ENCODE data around the gene RBM10.

- TF ChIP-seq, protein P1, sequence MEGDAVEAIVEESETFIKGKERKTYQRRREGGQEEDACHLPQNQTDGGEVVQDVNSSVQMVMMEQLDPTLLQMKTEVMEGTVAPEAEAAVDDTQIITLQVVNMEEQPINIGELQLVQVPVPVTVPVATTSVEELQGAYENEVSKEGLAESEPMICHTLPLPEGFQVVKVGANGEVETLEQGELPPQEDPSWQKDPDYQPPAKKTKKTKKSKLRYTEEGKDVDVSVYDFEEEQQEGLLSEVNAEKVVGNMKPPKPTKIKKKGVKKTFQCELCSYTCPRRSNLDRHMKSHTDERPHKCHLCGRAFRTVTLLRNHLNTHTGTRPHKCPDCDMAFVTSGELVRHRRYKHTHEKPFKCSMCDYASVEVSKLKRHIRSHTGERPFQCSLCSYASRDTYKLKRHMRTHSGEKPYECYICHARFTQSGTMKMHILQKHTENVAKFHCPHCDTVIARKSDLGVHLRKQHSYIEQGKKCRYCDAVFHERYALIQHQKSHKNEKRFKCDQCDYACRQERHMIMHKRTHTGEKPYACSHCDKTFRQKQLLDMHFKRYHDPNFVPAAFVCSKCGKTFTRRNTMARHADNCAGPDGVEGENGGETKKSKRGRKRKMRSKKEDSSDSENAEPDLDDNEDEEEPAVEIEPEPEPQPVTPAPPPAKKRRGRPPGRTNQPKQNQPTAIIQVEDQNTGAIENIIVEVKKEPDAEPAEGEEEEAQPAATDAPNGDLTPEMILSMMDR (IDR thresholded peaks at IDR 0.05; ENCODE audit: poor library complexity) = peak; percentile 55
- no peak for TF ChIP-seq EZH2 (IDR thresholded peaks at IDR 0.05; ENCODE audit: borderline replicate concordance)
These were observed at the start of gene RBM10, which contains the start of gene NDUFB11 for GRCh38 chrX:47144626-47145394.

All from hepatocyte (in vitro differentiated cells).